Activated gamma-delta T cell (primary cell): Measurements from ENCODE around the gene MST1R.
"Not testable (repeated sequence)": the region's sequence is repeated elsewhere in the genome, so short reads cannot be mapped to it uniquely, and the experiment has no call there.

ENCODE experiments used
- DNase-seq: peaks from one replicate; lab custom pipeline; 2025; lab: John Stamatoyannopoulos, UW
- total RNA-seq, 2 donors: gene quantifications; one replicate each; lab custom pipeline; 2026; lab: John Stamatoyannopoulos, UW

Gene MST1R
- total RNA-seq: 0.92 to 1.4 reads per million in 2 donors

DNA sequence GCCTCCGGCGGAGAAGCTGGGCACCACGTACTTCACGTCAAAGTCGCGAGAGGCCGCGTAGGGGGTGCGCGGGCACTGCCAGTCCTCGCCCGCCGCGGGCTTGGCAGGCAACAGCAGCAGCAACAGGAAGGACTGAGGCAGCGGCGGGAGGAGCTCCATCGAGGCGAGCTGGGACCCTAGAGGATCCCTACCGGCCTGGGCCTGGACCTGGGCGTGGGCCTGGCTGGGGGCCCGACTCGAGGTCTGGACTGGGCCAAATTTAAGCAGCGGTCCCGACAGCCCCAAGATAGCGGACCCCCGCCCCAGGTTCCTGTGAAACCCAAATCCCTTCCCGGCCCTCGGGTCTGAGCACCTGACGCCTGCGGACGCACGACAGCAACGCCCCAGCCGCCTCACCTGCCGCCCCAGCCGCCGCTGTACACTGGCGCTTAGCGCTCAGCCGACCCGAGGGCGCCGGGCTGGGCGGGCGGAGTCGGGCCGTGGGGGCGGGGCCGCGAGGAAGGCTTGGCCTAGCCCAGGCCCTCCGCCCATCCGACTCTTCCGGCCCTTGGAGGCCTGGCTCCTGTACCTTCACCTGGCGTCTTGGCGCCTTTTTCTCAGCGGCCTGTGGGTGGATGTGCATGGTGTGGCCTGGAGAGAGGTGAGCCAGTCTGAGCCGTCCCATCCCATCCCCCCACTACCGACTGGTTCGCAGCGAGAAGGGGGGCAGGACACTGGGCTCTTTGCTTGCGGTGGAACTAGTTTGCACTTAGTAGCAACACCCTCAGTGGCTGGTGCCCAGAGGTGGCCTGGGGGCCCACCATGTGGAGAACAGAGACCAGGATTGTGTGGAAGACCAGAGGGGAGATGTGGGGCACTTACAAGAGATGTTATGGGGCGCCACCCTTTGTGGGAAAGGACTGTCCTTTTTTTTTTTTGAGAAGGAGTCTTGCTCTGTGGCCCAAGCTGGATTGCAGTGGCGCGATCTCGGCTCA, at the start of gene MST1R:
Gene MST1R (minus strand): TSS at position 423 of the 974 bp plus-strand sequence. CDS start 264 bp downstream, at position 159.
- DNase-seq: peak; percentile 60

DNA sequence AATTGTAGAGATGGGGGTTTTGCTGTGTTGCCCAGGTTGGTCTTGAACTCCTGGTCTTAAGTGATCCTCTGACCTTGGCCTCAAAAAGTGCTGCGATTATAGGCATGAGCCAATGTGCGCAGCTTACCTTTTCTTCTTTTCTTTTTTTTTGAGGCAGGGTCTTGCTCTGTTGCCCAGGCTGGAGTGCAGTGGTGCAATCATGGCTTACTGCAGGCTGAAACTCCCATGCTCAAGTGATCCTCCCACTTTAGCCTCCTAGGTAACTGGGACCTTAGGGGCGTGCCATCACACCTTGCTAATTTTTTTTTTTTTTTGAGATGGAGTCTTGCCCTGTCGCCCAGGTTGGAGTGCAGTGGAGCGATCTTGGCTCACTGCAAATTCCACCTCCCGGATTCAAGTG, 49.3 kb upstream of the MST1R start:
- no peak for DNase-seq

DNA sequence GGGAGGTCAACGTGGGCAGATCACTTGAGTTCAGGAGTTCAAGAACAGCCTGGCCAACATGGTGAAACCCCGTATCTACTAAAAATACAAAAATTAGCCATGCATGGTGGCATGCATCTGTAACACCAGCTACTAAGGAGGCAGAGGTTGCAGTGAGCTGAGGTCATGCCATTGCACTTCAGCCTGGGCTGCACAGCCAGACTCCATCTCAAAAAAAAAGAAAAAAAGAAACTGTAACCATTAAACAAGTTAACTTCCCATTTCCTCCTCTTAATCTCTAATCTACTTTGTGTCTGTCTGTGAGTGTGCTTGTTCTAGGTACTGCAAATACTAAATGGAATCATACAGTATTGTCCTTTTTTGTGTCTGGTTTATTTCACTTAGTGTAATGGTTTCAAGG, 39.0 kb upstream of the MST1R start:
- no peak for DNase-seq

- no peak for DNase-seq
Measured at GRCh38 chr3:49940667-49941249, 37.1 kb upstream of the MST1R start.

DNA sequence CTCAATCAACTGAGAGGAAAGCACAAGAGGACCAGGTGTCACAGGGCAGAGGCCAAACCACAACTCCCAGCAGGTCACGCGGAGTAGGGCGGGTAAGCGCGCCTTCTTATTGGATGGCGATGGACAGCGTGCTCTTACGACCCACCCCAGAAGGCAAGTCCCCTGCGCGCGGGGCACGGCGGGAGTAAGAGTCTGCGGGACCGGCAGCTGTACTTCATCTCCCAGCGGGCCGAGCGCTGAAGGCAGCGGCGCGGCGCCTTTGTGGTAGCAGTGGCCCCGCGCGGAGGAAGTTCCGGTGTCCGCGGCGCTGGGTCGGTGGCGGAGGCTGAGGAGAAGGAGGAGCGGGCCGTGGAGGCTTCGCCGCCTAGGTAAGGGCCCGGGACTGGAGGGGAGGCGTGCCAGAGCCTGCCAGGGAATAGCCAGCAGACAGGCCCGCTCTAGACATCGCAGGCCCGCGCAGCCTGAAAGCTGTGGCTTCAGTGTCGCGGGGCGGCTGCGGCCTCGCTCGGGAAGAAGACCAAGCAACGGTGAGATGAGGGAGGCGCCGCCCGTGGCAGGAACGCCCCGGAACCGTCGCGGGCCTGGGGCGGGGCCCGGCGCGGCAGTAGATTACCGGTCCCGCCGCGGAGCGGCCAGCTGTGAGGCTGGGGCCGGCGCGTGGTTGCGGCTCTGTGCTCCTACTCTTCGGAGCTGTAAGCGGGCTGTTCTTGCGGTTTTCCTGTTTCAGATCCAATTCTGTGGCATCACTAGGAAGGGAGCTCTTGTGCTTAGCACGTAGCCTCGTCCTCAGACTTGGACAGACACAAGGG, 36.4 kb upstream of the MST1R start, which contains the start of gene RBM6:
Gene RBM6 (plus strand): TSS at position 293 of the 809 bp plus-strand sequence. CDS start 22,492 bp downstream, outside the sequence.
- peak; percentile 91 for DNase-seq

- DNase-seq: no peak
Measured at GRCh38 chr3:49937090-49937489, 33.4 kb upstream of the MST1R start.

- DNase-seq: not testable (repeated sequence)
Measured at GRCh38 chr3:49932281-49932680, 28.6 kb upstream of the MST1R start.

DNA sequence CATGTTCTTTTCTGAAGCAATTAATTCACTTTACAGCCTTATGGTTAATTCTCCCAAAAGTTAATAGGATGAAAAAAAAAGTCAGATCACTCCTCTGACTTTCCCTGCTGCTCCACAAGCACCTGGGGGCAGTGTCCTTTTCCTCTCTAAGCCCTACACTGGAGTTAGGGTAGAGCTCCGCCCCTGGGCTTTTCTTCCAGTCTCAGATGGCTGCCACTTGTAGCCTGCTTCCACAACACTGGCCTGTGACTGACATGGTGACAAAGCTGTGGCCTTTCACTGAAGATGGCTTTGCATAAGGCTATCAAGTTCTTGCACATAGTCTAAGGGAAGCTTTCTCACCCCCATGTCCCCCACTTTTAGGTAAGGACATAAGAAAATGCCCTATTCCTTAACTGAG, 27.2 kb upstream of the MST1R start:
- no peak for DNase-seq

- no peak for DNase-seq
Measured at GRCh38 chr3:49930168-49930690, 26.6 kb upstream of the MST1R start.

- DNase-seq: peak; percentile 64
Measured at GRCh38 chr3:49929291-49930167, 25.9 kb upstream of the MST1R start, which contains the start of gene MON1A. Gene MON1A (minus strand): TSS chr3:49929811. CDS start chr3:49913346, 16,465 bp downstream.

DNA sequence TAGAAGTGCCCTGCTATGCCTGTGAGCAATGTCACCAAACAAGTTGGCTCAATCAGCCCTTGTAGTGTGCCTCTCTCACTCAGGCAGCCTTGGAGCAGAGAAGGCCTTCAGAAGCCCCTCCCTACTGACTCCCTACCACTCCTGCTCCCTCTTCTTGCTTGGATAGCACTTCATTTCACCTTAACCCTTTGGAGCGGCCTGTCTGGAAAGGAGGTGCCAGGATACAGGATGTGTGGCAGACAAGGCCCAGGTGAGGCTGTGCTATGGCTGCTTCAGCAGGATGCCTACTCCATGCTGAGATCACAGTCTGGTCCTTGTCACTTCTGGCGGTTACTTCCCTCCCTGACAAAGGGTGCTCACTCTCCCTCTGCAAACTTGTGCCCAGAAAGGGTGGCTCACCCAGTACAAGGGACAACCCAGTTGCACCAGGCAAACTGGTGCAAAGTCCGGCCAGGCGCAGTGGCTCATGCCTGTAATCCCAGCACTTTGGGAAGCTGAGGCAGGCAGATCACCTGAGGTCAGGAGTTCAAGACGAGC, 24.9 kb upstream of the MST1R start:
- no peak for DNase-seq

DNA sequence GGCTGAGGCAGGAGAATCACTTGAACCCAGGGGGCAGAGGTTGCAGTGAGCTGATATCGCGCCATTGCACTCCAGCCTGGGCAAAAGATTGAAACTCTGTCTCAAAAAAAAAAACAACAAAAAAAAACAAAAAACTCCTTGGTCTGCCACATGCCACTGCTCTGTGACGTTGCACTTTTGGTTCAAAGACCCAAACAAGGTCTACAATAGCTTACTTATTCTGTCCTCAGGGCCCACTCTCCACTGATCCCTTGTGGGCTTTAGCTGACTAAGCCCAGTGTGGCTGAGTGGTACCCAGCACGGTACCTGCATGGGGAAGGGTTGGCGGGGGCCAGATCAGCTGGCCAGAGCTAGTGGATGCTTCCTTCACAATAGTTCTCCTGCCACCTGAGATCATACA, 24.1 kb upstream of the MST1R start:
- no peak for DNase-seq

DNA sequence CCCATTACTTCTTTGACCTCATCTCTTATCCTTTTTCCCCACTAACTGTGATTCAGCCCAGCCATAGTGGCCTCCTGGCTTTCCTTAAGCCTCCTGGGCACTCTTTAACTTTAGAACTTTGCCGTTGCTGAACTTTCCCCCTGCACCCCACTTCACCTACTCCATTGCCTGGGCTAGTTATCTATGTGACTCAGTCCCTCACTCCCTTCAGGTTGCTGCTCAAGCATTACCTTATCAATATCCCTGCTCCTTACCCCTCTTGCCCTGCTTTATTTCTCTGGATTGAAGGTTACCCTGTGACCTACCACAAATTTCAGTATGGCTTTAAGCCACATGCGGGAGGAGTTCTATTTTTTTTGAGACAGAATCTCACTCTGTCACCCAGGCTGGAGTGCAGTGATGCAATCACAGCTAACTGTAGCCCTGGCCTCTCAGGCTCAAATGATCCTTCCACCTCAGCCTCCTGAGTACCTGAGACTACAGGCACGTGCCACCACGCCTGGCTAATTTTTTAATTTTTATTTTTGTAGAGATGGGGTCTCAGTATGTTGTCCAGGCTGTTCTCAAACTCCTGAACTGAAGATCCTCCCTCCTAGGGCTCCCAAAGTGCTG, 22.6 kb upstream of the MST1R start:
- DNase-seq: no peak

- no peak for DNase-seq
Measured at GRCh38 chr3:49925485-49925884, 21.8 kb upstream of the MST1R start.

DNA sequence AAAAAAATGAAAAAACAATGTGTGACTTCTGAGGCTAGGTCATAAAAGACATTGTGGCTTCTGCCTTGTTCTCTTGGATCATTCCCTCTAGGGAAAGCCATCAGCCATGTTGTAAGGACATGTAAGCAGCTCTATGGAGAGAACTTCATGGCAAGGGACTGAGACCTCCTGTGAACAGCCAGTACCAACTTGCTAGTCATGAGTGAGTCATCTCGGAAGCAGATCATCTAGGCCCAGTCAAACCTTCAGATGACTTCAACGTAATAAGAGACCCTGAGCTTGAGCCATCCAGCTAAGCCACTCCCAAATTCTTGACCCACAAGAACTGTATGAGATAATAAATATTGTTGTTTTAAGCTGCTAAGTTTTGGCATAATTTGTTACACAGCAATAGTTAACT, 21.0 kb upstream of the MST1R start:
- DNase-seq: no peak

DNA sequence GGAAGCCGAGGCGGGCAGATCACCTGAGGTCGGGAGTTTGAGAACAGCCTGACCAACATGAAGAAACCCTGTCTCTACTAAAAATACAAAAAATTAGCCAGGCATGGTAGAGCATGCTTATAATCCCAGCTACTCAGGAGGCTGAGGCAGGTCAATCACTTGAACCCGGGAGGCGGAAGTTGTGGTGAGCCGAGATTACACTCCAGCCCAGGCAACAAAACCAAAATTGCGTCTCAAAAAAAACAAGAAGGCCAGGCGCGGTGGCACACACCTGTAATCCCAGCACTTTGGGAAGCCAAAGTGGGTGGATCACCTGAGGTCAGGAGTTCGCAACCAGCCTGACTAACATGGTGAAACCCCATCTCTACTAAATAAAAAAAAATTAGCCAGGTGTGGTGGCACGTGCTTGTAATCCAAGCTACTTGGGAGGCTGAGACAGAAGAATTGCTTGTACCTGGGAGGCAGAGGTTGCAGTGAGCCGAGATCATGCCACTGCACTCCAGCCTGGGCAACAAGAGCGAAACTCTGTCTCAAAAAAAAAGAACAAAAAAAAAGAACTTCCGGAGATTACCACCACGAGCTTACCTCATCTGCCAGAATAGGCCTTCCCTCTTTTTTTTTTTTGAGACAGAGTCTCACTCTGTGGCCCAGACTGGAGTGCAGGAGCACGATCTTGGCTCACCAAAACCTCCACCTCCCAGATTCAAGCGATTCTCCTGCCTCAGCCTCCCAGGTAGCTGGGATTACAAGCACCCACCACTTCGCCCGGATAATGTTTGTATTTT, 14.3 kb upstream of the MST1R start:
- DNase-seq: not testable (repeated sequence)

DNA sequence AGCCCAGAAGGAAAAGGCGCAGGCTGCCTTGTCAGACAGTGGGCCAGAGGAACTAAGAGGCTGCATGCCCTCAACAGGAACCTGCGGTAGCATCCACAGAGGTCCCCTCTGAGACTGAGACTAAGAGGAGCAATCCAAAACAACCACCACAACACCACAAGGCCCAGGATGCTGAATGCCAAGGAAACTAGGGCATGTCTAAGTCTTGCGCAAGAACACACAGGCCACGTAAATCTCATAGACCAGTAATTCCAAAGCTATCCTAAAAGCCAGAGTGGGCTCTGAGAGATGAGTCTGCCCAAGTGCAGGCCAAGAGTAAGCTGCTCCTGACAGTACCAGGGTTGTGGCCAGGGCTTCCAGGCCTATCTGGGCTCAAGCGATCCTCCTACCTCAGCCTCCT, 13.0 kb upstream of the MST1R start:
- no peak for DNase-seq

DNA sequence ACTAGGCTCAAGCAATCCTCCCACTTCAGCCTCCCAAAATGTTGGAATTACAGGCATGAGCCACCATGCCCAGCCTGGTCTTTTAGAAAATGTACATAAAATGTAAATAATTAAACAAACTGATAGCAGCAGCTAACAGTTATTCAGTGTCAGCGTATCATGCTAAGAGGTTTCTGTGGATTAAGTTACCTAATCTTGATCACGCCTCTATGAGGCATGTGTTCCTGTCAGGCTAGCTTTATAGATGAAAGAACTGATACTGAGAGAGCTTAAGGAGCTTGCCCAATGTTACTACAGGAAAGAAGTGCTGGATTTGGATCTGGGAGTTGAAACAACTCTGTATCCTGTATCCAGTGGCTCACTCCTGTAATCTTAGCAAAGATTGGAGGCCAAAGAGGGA, 11.2 kb upstream of the MST1R start:
- no peak for DNase-seq

DNA sequence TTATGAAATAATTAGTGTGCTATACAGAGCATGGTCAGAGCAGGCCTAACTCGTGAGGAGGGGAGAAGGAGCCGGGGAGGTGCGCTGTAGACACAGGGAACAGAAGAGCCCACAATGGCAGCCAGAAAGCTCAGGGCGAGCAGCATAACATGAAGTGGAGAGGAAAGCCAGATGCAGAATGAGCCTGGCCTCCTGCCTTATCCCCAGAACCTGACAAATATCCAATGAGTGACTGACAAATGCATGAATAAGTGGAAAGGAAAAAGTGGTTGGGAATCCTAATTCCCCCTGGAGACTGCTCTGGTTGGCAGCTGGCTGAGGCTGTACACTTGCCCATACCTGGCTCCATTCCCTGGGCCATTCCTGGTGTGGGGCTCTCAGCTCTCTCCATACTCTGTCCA, 9.2 kb upstream of the MST1R start:
- DNase-seq: no peak
